ELF-1 (cell line): ENCODE data around the gene ZNF324.
A peak's percentile ranks its signal among the peaks of the same experiment; 100 is the strongest.
"Not testable (repeated sequence)": the region's sequence is repeated elsewhere in the genome, so short reads cannot be mapped to it uniquely, and the experiment has no call there.

ENCODE experiments used
- DNase-seq: peaks from one replicate; pipeline ENCODE4 v3.0.0-alpha.2; 2016; ENCODE audit warnings: low read depth, low spot score

Gene ZNF324

GRCh38 chr19:58466760-58467589 lies at the start of gene ZNF324:
TSS of gene ZNF324 (plus strand) at chr19:58467080. CDS start at chr19:58469186, 2,106 bp downstream.
- DNase-seq: peak; percentile 98

- no peak for DNase-seq
These were observed 38.3 kb upstream of the ZNF324 start for GRCh38 chr19:58428617-58429016.

- no peak for DNase-seq
These were observed 37.1 kb upstream of the ZNF324 start for GRCh38 chr19:58429745-58430144.

- DNase-seq: no peak
These were observed 32.7 kb upstream of the ZNF324 start for GRCh38 chr19:58434217-58434616.

- peak; percentile 99 for DNase-seq
These were observed 27.0 kb upstream of the ZNF324 start, which contains the start of gene ZNF132 for GRCh38 chr19:58439576-58440554. TSS of gene ZNF132 (minus strand) at chr19:58440153. CDS start at chr19:58439821, 332 bp downstream.

GRCh38 chr19:58440556-58440955 lies 26.3 kb upstream of the ZNF324 start:
- no peak for DNase-seq

GRCh38 chr19:58442986-58443385 lies 23.9 kb upstream of the ZNF324 start:
- DNase-seq: not testable (repeated sequence)

GRCh38 chr19:58448860-58449259 lies 18.0 kb upstream of the ZNF324 start:
- not testable (repeated sequence) for DNase-seq

GRCh38 chr19:58449980-58450379 lies 16.9 kb upstream of the ZNF324 start:
- not testable (repeated sequence) for DNase-seq

- DNase-seq: no peak
These were observed 16.0 kb upstream of the ZNF324 start for GRCh38 chr19:58450856-58451357.

GRCh38 chr19:58451358-58452101 lies 15.3 kb upstream of the ZNF324 start, which contains the start of gene ZNF324B:
TSS of gene ZNF324B (plus strand) at chr19:58451622. CDS start at chr19:58453702, 2,080 bp downstream.
- peak; percentile 97 for DNase-seq

- no peak for DNase-seq
These were observed 13.1 kb upstream of the ZNF324 start for GRCh38 chr19:58453743-58454142.

- no peak for DNase-seq
These were observed 11.6 kb upstream of the ZNF324 start for GRCh38 chr19:58455306-58455705.

- DNase-seq: no peak
These were observed 10.8 kb upstream of the ZNF324 start for GRCh38 chr19:58456111-58456510.

- no peak for DNase-seq
These were observed 6.8 kb upstream of the ZNF324 start for GRCh38 chr19:58460039-58460438.

GRCh38 chr19:58466089-58466759 lies 656 bp upstream of the ZNF324 start:
- DNase-seq: no peak

- DNase-seq: peak; percentile 21
These were observed 1.4 kb downstream of the ZNF324 start for GRCh38 chr19:58468216-58468839.

- no peak for DNase-seq
These were observed 2.5 kb downstream of the ZNF324 start for GRCh38 chr19:58469241-58470013.

- not testable (repeated sequence) for DNase-seq
These were observed 4.1 kb downstream of the ZNF324 start for GRCh38 chr19:58470837-58471543.
